Upper lobe of left lung (tissue), 4 donors: ENCODE measurements around the gene ITFG1.

Experiments used
- CTCF ChIP-seq, 6 experiments: fragments of 450-650 bp in 4 of 6; fragments of 200-600 bp in 2 of 6; sonication (generic) in 2 of 6; IDR thresholded peaks; one replicate each; pipeline ENCODE4 v1.5.1; 2016 to 2019; ENCODE audit warnings: antibody characterized with exemption in 6 of 6
- POLR2AphosphoS5 ChIP-seq, 2 donors: sonication (generic); formaldehyde crosslinking; IDR thresholded peaks; one replicate each; pipeline ENCODE4 v1.5.1; 2017; ENCODE audit warnings: antibody characterized with exemption in 2 of 2

- TF ChIP-seq POLR2AphosphoS5 (IDR thresholded peaks at IDR 0.05): no peak
- TF ChIP-seq CTCF (IDR thresholded peaks at IDR 0.05): no peak
Measured at GRCh38 chr16:47150067-47150466, 310.8 kb downstream of the ITFG1 start.
